GM23338 (cell line): ENCODE data around the gene SND1. TPM values are rescaled to one million over a fixed set of nuclear protein-coding genes. Genes with fewer than 3 reads are reported as not detected.

Experiments used
- ATAC-seq: fragments of 200-7000 bp; cut with Tn5 transposase; 3 replicates; pipeline ENCODE4 v1.9.1; 2020
- DNase-seq: peaks from one replicate; pipeline ENCODE4 v3.0.0-alpha.2; 2015; ENCODE audit warnings: low spot score
- H2AFZ ChIP-seq: fragments of 200-600 bp; sonication (generic); 2 replicates; pipeline ENCODE4 v1.8.0; 2016; ENCODE audit warnings: antibody characterized with exemption, mild to moderate bottlenecking, moderate library complexity
- H3F3A ChIP-seq: fragments of 200-600 bp; sonication (generic); replicated peaks from 2 replicates; pipeline ENCODE4 v1.8.0; 2017; ENCODE audit warnings: antibody characterized with exemption, mixed run types, low read depth
- H3K27ac ChIP-seq: fragments of 200-600 bp; sonication (generic); 2 replicates; pipeline ENCODE4 v1.6.1; 2016; ENCODE audit warnings: low read depth
- H3K27me3 ChIP-seq: fragments of 200-600 bp; sonication (generic); 2 replicates; pipeline ENCODE4 v1.8.0; 2016; ENCODE audit warnings: mild to moderate bottlenecking, mixed run types, moderate library complexity; ENCODE audit not compliant: insufficient read depth
- H3K36me3 ChIP-seq: fragments of 200-600 bp; sonication (generic); 2 replicates; pipeline ENCODE4 v1.8.0; 2016; ENCODE audit warnings: mild to moderate bottlenecking; ENCODE audit not compliant: insufficient read depth
- H3K4me1 ChIP-seq: fragments of 200-600 bp; sonication (generic); 2 replicates; pipeline ENCODE4 v1.8.0; 2016; ENCODE audit warnings: mild to moderate bottlenecking, moderate library complexity; ENCODE audit not compliant: insufficient read depth
- H3K4me2 ChIP-seq: fragments of 200-600 bp; sonication (generic); 2 replicates; pipeline ENCODE4 v1.7.1; 2017; ENCODE audit warnings: mixed run types
- H3K4me3 ChIP-seq: fragments of 200-600 bp; sonication (generic); 2 replicates; pipeline ENCODE4 v1.6.1; 2016; ENCODE audit warnings: mixed run types
- H3K79me2 ChIP-seq: fragments of 200-600 bp; sonication (generic); replicated peaks from 2 replicates; pipeline ENCODE4 v1.8.0; 2017; ENCODE audit warnings: mild to moderate bottlenecking; ENCODE audit not compliant: insufficient read depth
- H3K9me2 ChIP-seq: fragments of 200-600 bp; sonication (generic); 2 replicates; pipeline ENCODE4 v1.8.0; 2017; ENCODE audit not compliant: insufficient read depth
- H4K20me1 ChIP-seq: fragments of 200-600 bp; sonication (generic); replicated peaks from 2 replicates; pipeline ENCODE4 v1.8.0; 2017; ENCODE audit warnings: mild to moderate bottlenecking; ENCODE audit not compliant: insufficient read depth
- H3K27ac Mint-ChIP-seq: 2 replicates; pipeline ENCODE4 v1.8.0; 2020; ENCODE audit warnings: inconsistent platforms, mild to moderate bottlenecking, moderate library complexity, mixed read lengths
- H3K27me3 Mint-ChIP-seq: 3 replicates; pipeline ENCODE4 v1.8.0; 2022; ENCODE audit warnings: low read depth, mild to moderate bottlenecking, moderate library complexity, mixed read lengths, inconsistent platforms; ENCODE audit not compliant: insufficient read depth, poor library complexity
- H3K36me3 Mint-ChIP-seq: 3 replicates; pipeline ENCODE4 v1.8.0; 2021; ENCODE audit warnings: low read depth, mild to moderate bottlenecking, inconsistent platforms, moderate library complexity, mixed read lengths
- H3K4me1 Mint-ChIP-seq: 3 replicates; pipeline ENCODE4 v1.8.0; 2020; ENCODE audit warnings: mild to moderate bottlenecking, inconsistent platforms, mixed read lengths
- H3K4me3 Mint-ChIP-seq: 3 replicates; pipeline ENCODE4 v1.8.0; 2021; ENCODE audit warnings: moderate library complexity, mild to moderate bottlenecking, inconsistent platforms, mixed read lengths
- H3K9me3 Mint-ChIP-seq: 3 replicates; pipeline ENCODE4 v1.8.0; 2020; ENCODE audit warnings: moderate library complexity, mild to moderate bottlenecking, inconsistent platforms, mixed read lengths
- EZH2 ChIP-seq: fragments of 200-600 bp; sonication (generic); IDR thresholded peaks from one replicate; pipeline ENCODE4 v1.8.0; 2017; ENCODE audit warnings: antibody characterized with exemption, mild to moderate bottlenecking, low read depth; ENCODE audit not compliant: unreplicated experiment
- JUNB ChIP-seq: IDR thresholded peaks from one replicate; pipeline ENCODE4 v1.6.1; 2016; ENCODE audit warnings: antibody characterized with exemption; ENCODE audit not compliant: unreplicated experiment
- NANOG ChIP-seq: IDR thresholded peaks from 2 replicates; pipeline ENCODE4 v1.6.1; 2016; ENCODE audit warnings: antibody characterized with exemption, borderline replicate concordance
- POLR2AphosphoS5 ChIP-seq: IDR thresholded peaks from 2 replicates; pipeline ENCODE4 v1.6.1; 2016; ENCODE audit warnings: antibody characterized with exemption, low read depth
- STAT1 ChIP-seq: IDR thresholded peaks from one replicate; pipeline ENCODE4 v1.6.1; 2016; ENCODE audit warnings: antibody characterized with exemption; ENCODE audit not compliant: unreplicated experiment
- polyA plus RNA-seq: library from polyadenylated mRNA; unstranded; fragments of >200 nt; fragmentation: Nextera tagmentation; extraction: Ambion mirVana; gene quantifications from 2 replicates; pipeline ENCODE4 v1.2.1, GENCODE V29; 2016
- total RNA-seq: library from RNA; depleted of rRNA; stranded (reverse); fragments of >200 nt; shearing (Covaris generic); gene quantifications from 2 replicates; pipeline ENCODE4 v1.2.3, GENCODE V29; 2014
- TF ChIP-seq, protein P1 (sequence below): fragments of 250-450 bp; sonication (Bioruptor Pico); IDR thresholded peaks from 2 replicates; pipeline ENCODE4 v1.5.0; 2020; ENCODE audit warnings: mild to moderate bottlenecking, moderate library complexity
- TF ChIP-seq, protein P2 (sequence below): IDR thresholded peaks from 2 replicates; pipeline ENCODE4 v1.6.1; 2016; ENCODE audit warnings: antibody characterized with exemption

The SND1 gene
- total and polyA plus RNA-seq, 2 experiments from 2014 or later, result 107 to 254 TPM

DNA sequence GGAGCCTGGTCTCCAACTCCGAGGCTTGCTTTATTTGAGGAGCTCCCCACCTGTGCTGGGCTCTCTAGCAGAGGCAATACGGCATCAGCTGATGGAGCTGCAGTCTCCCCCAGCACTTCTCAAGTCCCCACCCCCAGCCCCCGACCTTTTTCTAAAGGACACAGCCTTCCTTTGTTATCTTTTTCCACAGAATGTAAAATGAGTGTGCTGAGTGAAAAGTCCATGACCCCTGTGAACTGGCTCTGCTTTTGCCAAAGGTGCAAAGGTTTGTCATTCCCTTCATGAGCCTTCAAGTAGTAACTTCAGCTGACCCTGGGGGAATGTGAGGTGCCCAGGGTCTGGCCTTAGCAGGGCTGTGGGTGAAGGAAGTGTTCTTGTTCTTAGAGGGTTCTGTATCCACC lies 353.8 kb downstream of the SND1 start (continued):
- TF ChIP-seq, protein P1, sequence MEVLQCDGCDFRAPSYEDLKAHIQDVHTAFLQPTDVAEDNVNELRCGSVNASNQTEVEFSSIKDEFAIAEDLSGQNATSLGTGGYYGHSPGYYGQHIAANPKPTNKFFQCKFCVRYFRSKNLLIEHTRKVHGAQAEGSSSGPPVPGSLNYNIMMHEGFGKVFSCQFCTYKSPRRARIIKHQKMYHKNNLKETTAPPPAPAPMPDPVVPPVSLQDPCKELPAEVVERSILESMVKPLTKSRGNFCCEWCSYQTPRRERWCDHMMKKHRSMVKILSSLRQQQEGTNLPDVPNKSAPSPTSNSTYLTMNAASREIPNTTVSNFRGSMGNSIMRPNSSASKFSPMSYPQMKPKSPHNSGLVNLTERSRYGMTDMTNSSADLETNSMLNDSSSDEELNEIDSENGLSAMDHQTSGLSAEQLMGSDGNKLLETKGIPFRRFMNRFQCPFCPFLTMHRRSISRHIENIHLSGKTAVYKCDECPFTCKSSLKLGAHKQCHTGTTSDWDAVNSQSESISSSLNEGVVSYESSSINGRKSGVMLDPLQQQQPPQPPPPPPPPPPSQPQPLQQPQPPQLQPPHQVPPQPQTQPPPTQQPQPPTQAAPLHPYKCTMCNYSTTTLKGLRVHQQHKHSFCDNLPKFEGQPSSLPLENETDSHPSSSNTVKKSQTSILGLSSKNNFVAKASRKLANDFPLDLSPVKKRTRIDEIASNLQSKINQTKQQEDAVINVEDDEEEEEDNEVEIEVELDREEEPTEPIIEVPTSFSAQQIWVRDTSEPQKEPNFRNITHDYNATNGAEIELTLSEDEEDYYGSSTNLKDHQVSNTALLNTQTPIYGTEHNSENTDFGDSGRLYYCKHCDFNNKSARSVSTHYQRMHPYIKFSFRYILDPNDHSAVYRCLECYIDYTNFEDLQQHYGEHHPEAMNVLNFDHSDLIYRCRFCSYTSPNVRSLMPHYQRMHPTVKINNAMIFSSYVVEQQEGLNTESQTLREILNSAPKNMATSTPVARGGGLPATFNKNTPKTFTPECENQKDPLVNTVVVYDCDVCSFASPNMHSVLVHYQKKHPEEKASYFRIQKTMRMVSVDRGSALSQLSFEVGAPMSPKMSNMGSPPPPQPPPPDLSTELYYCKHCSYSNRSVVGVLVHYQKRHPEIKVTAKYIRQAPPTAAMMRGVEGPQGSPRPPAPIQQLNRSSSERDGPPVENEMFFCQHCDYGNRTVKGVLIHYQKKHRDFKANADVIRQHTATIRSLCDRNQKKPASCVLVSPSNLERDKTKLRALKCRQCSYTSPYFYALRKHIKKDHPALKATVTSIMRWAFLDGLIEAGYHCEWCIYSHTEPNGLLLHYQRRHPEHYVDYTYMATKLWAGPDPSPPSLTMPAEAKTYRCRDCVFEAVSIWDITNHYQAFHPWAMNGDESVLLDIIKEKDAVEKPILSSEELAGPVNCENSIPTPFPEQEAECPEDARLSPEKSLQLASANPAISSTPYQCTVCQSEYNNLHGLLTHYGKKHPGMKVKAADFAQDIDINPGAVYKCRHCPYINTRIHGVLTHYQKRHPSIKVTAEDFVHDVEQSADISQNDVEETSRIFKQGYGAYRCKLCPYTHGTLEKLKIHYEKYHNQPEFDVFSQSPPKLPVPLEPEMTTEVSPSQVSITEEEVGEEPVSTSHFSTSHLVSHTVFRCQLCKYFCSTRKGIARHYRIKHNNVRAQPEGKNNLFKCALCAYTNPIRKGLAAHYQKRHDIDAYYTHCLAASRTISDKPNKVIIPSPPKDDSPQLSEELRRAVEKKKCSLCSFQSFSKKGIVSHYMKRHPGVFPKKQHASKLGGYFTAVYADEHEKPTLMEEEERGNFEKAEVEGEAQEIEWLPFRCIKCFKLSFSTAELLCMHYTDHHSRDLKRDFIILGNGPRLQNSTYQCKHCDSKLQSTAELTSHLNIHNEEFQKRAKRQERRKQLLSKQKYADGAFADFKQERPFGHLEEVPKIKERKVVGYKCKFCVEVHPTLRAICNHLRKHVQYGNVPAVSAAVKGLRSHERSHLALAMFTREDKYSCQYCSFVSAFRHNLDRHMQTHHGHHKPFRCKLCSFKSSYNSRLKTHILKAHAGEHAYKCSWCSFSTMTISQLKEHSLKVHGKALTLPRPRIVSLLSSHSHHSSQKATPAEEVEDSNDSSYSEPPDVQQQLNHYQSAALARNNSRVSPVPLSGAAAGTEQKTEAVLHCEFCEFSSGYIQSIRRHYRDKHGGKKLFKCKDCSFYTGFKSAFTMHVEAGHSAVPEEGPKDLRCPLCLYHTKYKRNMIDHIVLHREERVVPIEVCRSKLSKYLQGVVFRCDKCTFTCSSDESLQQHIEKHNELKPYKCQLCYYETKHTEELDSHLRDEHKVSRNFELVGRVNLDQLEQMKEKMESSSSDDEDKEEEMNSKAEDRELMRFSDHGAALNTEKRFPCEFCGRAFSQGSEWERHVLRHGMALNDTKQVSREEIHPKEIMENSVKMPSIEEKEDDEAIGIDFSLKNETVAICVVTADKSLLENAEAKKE (CRISPR knock-in tag), result no peak
- no peak for TF ChIP-seq NANOG
- TF ChIP-seq EZH2, result no peak
- no peak for TF ChIP-seq STAT1

DNA sequence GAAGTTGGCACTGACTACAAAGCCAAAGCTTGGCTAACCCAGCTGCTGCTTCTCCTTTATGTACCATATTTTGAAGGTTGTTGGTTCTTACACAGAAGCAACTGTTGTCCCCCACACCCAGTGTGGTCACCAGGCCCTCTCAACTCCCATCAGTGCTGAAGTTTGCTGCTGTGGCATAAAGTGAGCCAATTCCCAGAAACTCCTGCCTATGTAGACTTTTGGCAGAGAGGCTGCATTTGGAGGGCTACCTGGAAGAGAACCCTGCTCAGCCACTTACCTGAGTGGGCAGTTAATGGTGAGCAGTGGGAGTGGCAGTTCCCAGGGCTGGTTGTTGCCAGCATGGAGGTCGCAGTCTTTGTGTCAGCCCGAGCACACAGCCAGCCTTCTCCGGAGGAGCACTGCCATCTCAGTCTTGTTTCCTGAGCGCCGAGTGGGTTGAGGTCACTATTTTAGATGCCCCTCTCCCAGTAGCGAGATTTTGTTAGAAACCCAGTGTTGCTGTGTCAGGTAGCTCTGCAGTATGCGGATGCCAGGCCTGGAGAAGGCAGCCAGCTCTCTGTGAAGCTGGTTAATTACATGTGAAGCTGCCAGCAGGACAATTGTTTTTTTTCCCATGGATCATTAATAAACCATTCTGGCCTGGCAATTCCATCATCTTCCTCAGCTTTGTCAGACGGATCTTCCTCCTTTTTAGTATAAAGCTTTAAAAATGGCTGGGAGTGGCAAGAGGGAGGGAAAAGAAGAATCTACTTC lies 354.7 kb downstream of the SND1 start:
- peaks cover 13% of the 10 kb centered on the region for H3K79me2 ChIP-seq
- Mint-ChIP-seq H3K36me3 (no peaks in the 10 kb centered on the region; the same call in 2 of the 3 replicates), H3K27me3 (peaks cover 13% of the 10 kb centered on the region), H3K27ac (no peak overlapping the region), H3K9me3 (no peaks in the 10 kb centered on the region), H3K4me1 (peaks cover 27% of the 10 kb centered on the region), H3K4me3 (no peak overlapping the region)
- peaks cover 6% of the 10 kb centered on the region; the same call in 1 of the 2 replicates for H3K9me2 ChIP-seq
- H3F3A ChIP-seq, result no peaks in the 10 kb centered on the region
- no peak overlapping the region for H3K27ac ChIP-seq
- no peak for DNase-seq
- H3K4me2 ChIP-seq, result no peak overlapping the region
- H2AFZ ChIP-seq, result no peak overlapping the region
- peaks cover 10% of the 10 kb centered on the region for H3K4me1 ChIP-seq
- no peaks in the 10 kb centered on the region for H3K27me3 ChIP-seq
- no peaks in the 10 kb centered on the region; the same call in 1 of the 2 replicates for H3K36me3 ChIP-seq
- peaks cover 41% of the 10 kb centered on the region for H4K20me1 ChIP-seq
- H3K4me3 ChIP-seq, result no peak overlapping the region
- ATAC-seq, result no peak
- TF ChIP-seq POLR2AphosphoS5 (no peak), JUNB (no peak)
- TF ChIP-seq, protein P2, sequence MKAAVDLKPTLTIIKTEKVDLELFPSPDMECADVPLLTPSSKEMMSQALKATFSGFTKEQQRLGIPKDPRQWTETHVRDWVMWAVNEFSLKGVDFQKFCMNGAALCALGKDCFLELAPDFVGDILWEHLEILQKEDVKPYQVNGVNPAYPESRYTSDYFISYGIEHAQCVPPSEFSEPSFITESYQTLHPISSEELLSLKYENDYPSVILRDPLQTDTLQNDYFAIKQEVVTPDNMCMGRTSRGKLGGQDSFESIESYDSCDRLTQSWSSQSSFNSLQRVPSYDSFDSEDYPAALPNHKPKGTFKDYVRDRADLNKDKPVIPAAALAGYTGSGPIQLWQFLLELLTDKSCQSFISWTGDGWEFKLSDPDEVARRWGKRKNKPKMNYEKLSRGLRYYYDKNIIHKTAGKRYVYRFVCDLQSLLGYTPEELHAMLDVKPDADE, result no peak
- TF ChIP-seq, protein P1 (CRISPR knock-in tag), result no peak
